K562 (cell line): ENCODE results near the gene SLC7A4. TPM values are rescaled to one million over a fixed set of nuclear protein-coding genes. Genes with fewer than 3 reads are reported as not detected.

Experiments used
- ADNP ChIP-seq: fragments of 200-800 bp; sonication (Bioruptor generic); IDR thresholded peaks from 2 replicates; pipeline ENCODE4 v1.6.1; 2016; ENCODE audit warnings: missing genetic modification characterization, missing compliant biosample characterization
- ATF1 ChIP-seq, 2 experiments: fragments of 450-650 bp in 1 of 2; IDR thresholded peaks; 2 replicates each; pipeline ENCODE4 v1.6.1; 2016; ENCODE audit warnings: missing compliant biosample characterization in 1 of 2, missing genetic modification characterization in 1 of 2
- BHLHE40 ChIP-seq: IDR thresholded peaks from 2 replicates; pipeline ENCODE4 v1.6.1; 2011; ENCODE audit warnings: low read length, improper control_type of control experiment
- CLOCK ChIP-seq: fragments of 250-450 bp; sonication (Bioruptor Pico); IDR thresholded peaks from 2 replicates; pipeline ENCODE4 v1.4.0; 2020; ENCODE audit warnings: mild to moderate bottlenecking, moderate library complexity, borderline replicate concordance
- GABPB1 ChIP-seq: sonication (generic); formaldehyde crosslinking; IDR thresholded peaks from 2 replicates; pipeline ENCODE4 v1.8.0; 2022; ENCODE audit warnings: mild to moderate bottlenecking, missing genetic modification reagents
- GABPB2 ChIP-seq: fragments of 250-450 bp; sonication (Bioruptor Pico); conservative IDR thresholded peaks from 2 replicates; pipeline ENCODE4 v1.5.1; 2021; ENCODE audit warnings: mild to moderate bottlenecking
- HMG20B ChIP-seq: fragments of 250-450 bp; sonication (Bioruptor Pico); IDR thresholded peaks from 2 replicates; pipeline ENCODE4 v1.5.0; 2021; ENCODE audit warnings: mild to moderate bottlenecking
- NKRF ChIP-seq: fragments of 450-650 bp; IDR thresholded peaks from 2 replicates; pipeline ENCODE4 v1.6.1; 2016; ENCODE audit warnings: borderline replicate concordance
- NR4A1 ChIP-seq, 2 experiments: fragments of 250-450 bp in 1 of 2; fragments of 450-650 bp in 1 of 2; sonication (Bioruptor Pico) in 1 of 2; IDR thresholded peaks; 2 replicates each; pipeline versions ENCODE4 v1.4.0 to v1.6.1; 2016 to 2020; ENCODE audit warnings: mild to moderate bottlenecking in 2 of 2, missing compliant biosample characterization in 1 of 2, missing genetic modification characterization in 1 of 2, moderate library complexity in 1 of 2
- ZFP30 ChIP-seq: fragments of 250-450 bp; sonication (Bioruptor Pico); IDR thresholded peaks from 2 replicates; pipeline ENCODE4 v1.8.0; 2022; ENCODE audit warnings: moderate library complexity, mild to moderate bottlenecking, inconsistent platforms, borderline replicate concordance
- ZNF165 ChIP-seq: fragments of 250-450 bp; sonication (Bioruptor Pico); IDR thresholded peaks from 2 replicates; pipeline ENCODE4 v1.4.0; 2020; ENCODE audit warnings: borderline replicate concordance
- ZNF212 ChIP-seq: fragments of 450-650 bp; formaldehyde crosslinking; IDR thresholded peaks from 2 replicates; pipeline ENCODE4 v1.4.0; 2020; ENCODE audit warnings: mild to moderate bottlenecking
- ZNF217 ChIP-seq: sonication (generic); formaldehyde crosslinking; IDR thresholded peaks from 2 replicates; pipeline ENCODE4 v1.8.0; 2022; ENCODE audit warnings: mild to moderate bottlenecking, missing genetic modification reagents
- ZNF239 ChIP-seq: fragments of 250-450 bp; sonication (Bioruptor Pico); IDR thresholded peaks from 2 replicates; pipeline ENCODE4 v1.4.0; 2020; ENCODE audit warnings: mild to moderate bottlenecking
- ZNF347 ChIP-seq: fragments of 450-650 bp; formaldehyde crosslinking; IDR thresholded peaks from 2 replicates; pipeline ENCODE4 v1.4.0; 2020; ENCODE audit warnings: low read depth, mild to moderate bottlenecking, moderate library complexity
- ZNF589 ChIP-seq: fragments of 200-800 bp; sonication (Bioruptor generic); IDR thresholded peaks from 2 replicates; pipeline ENCODE4 v1.6.1; 2016; ENCODE audit warnings: low read depth, missing genetic modification characterization, missing compliant biosample characterization
- polyA plus RNA-seq, 8 experiments: library from polyadenylated mRNA; depleted of rRNA in 4 of 8; stranded (reverse) in 5 of 8; unstranded in 3 of 8; fragments of >200 nt; fragmentation: Nextera tagmentation in 2 of 8; fragmentation: Illumina TruSeq in 1 of 8; extraction: Ambion mirVana in 2 of 8; extraction: Trizol in 1 of 8; gene quantifications; 2 replicates each; pipeline versions ENCODE4 v1.2.1 to v1.2.3, GENCODE V29; 2011 to 2014; ENCODE audit warnings: inconsistent platforms in 1 of 8, missing spikeins in 1 of 8
- total RNA-seq, 7 experiments: library from RNA; depleted of rRNA in 6 of 7; stranded (reverse); fragments of >200 nt in 6 of 7; fragmentation: Illumina TruSeq in 2 of 7; extraction: Trizol in 2 of 7; gene quantifications; 2 replicates each; pipeline versions ENCODE4 v1.2.1 to v1.2.3, GENCODE V29; 2011 to 2021; ENCODE audit warnings: low replicate concordance in 1 of 7
- TF ChIP-seq, protein P1 (sequence below): fragments of 250-450 bp; sonication (Bioruptor Pico); IDR thresholded peaks from 2 replicates; pipeline ENCODE4 v1.8.0; 2022; ENCODE audit warnings: inconsistent platforms
- TF ChIP-seq, protein P2 (sequence below): IDR thresholded peaks from 2 replicates; pipeline ENCODE4 v1.6.1; 2016; ENCODE audit warnings: missing genetic modification characterization, missing compliant biosample characterization

The SLC7A4 gene
- total and polyA plus RNA-seq, 9 of the 15 experiments (the other 6 are each of a cell fraction or from before 2014, with no cell fraction given): not detected

GRCh38 chr22:20997536-20998257, 34.7 kb downstream of the SLC7A4 start (continued):
- no peak for TF ChIP-seq HMG20B (CRISPR knock-in tag)
- 0 out of 2 replicates have a peak, but pooled peaks have one; percentile 68 for TF ChIP-seq ZFP30
- no peak for TF ChIP-seq GABPB1 (CRISPR knock-in tag)
- TF ChIP-seq ZNF165 (CRISPR knock-in tag): no peak
- TF ChIP-seq BHLHE40: no peak
- no peak for TF ChIP-seq ZNF212
- TF ChIP-seq ATF1 (CRISPR knock-in tag; IDR thresholded peaks at IDR 0.05): no peak
- no peak for TF ChIP-seq ATF1 (tag; IDR thresholded peaks at IDR 0.05)
- no peak for TF ChIP-seq NKRF
- no peak for TF ChIP-seq ZNF217 (CRISPR knock-in tag)
- 0 out of 2 replicates have a peak, but pooled peaks have one; percentile 58 for TF ChIP-seq GABPB2 (CRISPR knock-in tag)
- TF ChIP-seq, protein P1, sequence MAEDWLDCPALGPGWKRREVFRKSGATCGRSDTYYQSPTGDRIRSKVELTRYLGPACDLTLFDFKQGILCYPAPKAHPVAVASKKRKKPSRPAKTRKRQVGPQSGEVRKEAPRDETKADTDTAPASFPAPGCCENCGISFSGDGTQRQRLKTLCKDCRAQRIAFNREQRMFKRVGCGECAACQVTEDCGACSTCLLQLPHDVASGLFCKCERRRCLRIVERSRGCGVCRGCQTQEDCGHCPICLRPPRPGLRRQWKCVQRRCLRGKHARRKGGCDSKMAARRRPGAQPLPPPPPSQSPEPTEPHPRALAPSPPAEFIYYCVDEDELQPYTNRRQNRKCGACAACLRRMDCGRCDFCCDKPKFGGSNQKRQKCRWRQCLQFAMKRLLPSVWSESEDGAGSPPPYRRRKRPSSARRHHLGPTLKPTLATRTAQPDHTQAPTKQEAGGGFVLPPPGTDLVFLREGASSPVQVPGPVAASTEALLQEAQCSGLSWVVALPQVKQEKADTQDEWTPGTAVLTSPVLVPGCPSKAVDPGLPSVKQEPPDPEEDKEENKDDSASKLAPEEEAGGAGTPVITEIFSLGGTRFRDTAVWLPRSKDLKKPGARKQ (CRISPR knock-in tag): no peak
- no peak for TF ChIP-seq ADNP (tag)
- no peak for TF ChIP-seq ZNF589
- no peak for TF ChIP-seq CLOCK (CRISPR knock-in tag)
- TF ChIP-seq, protein P2, sequence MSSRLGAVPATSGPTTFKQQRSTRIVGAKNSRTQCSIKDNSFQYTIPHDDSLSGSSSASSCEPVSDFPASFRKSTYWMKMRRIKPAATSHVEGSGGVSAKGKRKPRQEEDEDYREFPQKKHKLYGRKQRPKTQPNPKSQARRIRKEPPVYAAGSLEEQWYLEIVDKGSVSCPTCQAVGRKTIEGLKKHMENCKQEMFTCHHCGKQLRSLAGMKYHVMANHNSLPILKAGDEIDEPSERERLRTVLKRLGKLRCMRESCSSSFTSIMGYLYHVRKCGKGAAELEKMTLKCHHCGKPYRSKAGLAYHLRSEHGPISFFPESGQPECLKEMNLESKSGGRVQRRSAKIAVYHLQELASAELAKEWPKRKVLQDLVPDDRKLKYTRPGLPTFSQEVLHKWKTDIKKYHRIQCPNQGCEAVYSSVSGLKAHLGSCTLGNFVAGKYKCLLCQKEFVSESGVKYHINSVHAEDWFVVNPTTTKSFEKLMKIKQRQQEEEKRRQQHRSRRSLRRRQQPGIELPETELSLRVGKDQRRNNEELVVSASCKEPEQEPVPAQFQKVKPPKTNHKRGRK (tag): no peak
- no peak; the same call in 1 of the 2 replicates for TF ChIP-seq NR4A1 (CRISPR knock-in tag; IDR thresholded peaks at IDR 0.05)
- TF ChIP-seq NR4A1 (tag; IDR thresholded peaks at IDR 0.05): no peak
- TF ChIP-seq ZNF239 (CRISPR knock-in tag): no peak
- TF ChIP-seq ZNF347 (CRISPR knock-in tag): no peak
